NT2/D1 (cell line): ENCODE data around the gene DHX57.

ENCODE experiments used
- YY1 ChIP-seq: IDR thresholded peaks from 2 replicates; pipeline ENCODE4 v1.6.1; 2011; ENCODE audit not compliant: insufficient read length, insufficient read depth
- ZNF274 ChIP-seq: IDR thresholded peaks from 2 replicates; pipeline ENCODE4 v1.6.1; 2011; ENCODE audit warnings: mild to moderate bottlenecking, low read depth, low read length

GRCh38 chr2:38751596-38752410, 123.9 kb downstream of the DHX57 start:
- TF ChIP-seq YY1 = no peak
- TF ChIP-seq ZNF274 = no peak
